Endothelial cell of hepatic sinusoid (primary cell): ENCODE measurements around the gene DHX35.

Experiments used
- in situ Hi-C: cut with HindIII; loops from 2 replicates; pipeline ENCODE4 v1.10.0; 2017; ENCODE audit warnings: low sequenced_read_pairs

The DHX35 gene

DNA sequence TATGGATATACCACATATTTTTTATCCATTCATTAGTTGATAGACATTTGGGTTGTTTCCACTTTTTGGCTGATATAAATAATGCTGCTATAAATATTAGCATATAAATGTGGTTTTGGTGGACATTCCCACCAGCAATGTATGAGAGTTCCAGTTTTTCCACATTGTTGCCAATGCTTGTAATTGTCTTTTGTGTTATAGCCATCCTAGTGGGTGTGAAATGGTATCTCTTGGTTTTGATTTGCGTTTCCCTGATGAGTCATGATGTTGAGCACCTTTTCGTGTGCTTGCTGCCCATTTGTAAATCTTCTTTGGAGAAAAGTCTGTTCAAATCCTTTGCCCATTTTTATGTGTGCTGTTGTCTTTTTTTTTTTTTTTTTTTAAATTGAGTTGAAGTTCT is 54.4 kb downstream of the DHX35 start:
- in situ Hi-C loops, result no loop called here

DNA sequence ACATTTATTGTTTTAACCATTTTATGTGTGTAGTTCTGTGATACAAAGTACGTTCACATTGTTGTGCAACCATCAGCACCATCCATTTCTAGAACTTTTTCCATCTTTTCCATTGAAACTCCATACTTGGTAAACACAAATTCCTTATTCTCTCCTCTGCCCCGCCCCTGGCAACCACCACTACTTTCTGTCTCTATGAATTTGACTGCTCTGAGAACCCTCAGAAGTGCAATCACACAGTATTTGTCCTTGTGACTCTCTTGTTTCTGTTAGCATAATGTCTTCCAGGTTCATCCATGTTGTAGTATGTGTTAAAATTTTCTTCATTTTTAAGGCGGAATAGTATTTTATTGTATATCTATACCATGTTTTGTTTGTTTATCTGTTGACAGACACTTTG is 56.9 kb downstream of the DHX35 start:
- in situ Hi-C loops, result no loop called here

- in situ Hi-C loops, result no loop called here
These were observed 57.7 kb downstream of the DHX35 start for GRCh38 chr20:39019805-39020325.

DNA sequence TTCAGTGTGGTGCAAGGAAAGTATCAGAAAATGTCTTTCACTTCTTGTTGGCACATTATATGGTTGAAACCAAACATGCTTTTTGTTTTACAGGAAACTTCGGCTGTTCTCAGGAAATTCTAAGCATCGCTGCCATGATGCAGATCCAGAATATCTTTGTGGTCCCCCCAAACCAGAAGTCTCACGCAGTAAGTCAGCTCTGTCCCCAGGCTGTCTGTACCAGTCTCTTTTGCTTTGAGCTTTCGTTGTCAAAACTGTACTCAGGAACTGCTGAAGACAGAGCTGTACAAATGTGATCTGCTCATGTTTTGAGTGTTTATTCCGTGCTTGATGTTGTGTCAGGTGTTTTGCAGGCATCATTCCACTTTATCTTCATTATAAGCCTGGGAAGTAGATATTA is 59.6 kb downstream of the DHX35 start:
- in situ Hi-C loops, result no loop called here

DNA sequence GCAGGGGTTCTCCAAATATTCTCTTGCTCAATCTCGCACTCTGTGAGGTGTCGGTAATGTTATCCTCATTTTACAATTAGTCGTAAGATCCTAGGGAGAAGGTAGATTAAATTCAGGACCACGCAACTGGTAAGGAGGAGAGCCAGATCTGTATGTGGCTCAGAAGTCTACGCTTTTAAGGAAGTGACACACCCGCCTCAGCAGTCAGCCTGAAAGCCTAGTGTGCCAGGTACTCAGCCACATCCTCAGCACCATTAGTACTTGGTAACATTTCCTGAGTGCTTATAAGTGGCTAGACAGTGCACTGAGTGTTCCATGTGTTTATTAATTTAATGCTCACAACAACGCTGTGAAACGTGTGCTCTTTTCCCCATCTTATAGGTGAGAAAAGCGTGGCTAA is 63.7 kb downstream of the DHX35 start:
- in situ Hi-C loops, result no loop called here

GRCh38 chr20:39029364-39029763 is 67.2 kb downstream of the DHX35 start:
- in situ Hi-C loops, result no loop called here

DNA sequence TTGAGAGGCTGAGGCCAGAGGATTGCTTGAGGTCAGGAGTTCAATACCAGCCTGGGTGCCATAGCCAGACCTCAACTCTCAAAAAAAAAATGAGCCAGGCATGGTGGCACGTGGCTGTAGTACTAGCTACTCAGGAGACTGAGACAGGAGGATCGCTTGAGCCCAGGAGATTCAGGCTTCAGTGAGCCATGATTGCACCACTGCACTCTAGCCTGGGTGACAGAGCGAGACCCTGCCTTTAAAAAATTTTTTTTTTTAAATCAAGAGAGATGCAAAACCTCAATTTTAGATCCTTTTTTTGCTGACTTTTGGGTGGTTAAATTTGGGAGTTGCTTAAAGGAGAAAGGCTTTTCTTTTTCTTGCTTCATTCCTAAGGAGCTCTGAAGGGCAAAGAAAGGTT is 70.9 kb downstream of the DHX35 start:
- in situ Hi-C loops, result no loop called here

GRCh38 chr20:39036011-39036410 is 73.9 kb downstream of the DHX35 start:
- in situ Hi-C loops, result no loop called here

DNA sequence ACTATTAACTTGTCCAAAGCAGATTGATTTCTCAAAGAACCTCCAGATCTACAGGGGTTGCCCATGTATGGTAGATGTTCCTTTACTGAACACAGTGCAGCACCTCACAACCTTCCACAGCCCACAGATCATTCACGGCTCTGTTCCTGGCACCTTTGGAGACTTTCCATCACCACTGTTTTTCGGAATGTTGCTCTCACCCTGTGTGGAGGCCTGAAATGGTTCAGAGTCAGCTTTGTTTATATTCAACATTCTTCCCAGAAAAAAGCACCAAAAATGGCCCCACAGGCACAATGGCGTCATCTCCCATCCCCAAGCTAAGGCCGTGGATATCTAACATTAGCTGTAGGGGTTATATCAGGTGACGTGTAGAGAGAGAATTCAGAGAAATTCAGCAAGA is 74.7 kb downstream of the DHX35 start:
- in situ Hi-C loops, result no loop called here

GRCh38 chr20:39038047-39038446 is 75.9 kb downstream of the DHX35 start:
- in situ Hi-C loops, result no loop called here

DNA sequence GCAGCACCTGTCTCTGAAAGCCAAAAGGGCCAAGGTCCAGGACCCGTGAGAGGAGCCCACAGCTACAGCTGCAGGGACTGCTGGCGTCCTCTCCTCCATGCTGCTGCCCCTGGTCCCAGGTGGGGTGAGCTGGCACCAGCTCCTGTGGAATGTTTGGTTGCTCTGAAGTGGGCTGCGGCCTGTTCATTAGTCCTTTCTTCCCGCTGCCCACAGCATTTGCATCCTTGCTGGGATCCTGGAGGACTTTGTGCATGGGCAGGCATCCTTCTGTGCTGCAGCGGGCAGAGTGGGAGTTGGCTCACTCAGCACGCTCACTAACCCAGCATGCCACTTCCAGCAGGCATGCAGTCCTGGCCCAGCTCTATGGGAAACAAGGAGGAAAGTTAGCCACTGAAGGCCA is 76.4 kb downstream of the DHX35 start:
- in situ Hi-C loops, result no loop called here

- in situ Hi-C loops, result no loop called here
These were observed 77.1 kb downstream of the DHX35 start for GRCh38 chr20:39039261-39039660.

- in situ Hi-C loops, result loop anchor here (5.0 kb wide), 1 partner anchor 33 kb away; no protein-coding TSS in a partner anchor
These were observed 78.0 kb downstream of the DHX35 start for GRCh38 chr20:39040116-39040515.

GRCh38 chr20:39041067-39041466 is 78.9 kb downstream of the DHX35 start:
- in situ Hi-C loops, result loop anchor here (5.0 kb wide), 1 partner anchor 34 kb away; no protein-coding TSS in a partner anchor

GRCh38 chr20:39042279-39043150 is 80.4 kb downstream of the DHX35 start:
- in situ Hi-C loops, result loop anchor here (5.0 kb wide), 1 partner anchor 35 kb away; no protein-coding TSS in a partner anchor

DNA sequence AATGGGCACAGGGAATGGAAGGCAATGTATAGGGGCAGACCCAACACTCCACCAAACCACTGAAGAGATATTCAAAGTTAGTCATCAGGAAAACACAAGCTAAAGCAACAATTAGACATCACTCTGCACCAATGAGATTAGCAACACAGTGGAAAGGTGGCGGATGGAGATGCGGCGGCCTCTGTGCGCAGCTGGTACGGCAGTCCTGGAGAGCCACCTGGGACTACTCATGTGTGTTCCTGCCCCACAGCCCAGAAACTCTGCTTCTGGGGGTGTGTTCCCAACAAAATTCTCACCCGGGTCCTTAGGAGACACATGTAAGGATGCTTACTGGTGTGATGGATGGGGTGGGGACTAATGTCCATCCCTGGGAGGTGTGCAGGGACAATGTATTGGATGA is 82.4 kb downstream of the DHX35 start:
- in situ Hi-C loops, result loop anchor here (5.0 kb wide), 1 partner anchor 37 kb away; no protein-coding TSS in a partner anchor

DNA sequence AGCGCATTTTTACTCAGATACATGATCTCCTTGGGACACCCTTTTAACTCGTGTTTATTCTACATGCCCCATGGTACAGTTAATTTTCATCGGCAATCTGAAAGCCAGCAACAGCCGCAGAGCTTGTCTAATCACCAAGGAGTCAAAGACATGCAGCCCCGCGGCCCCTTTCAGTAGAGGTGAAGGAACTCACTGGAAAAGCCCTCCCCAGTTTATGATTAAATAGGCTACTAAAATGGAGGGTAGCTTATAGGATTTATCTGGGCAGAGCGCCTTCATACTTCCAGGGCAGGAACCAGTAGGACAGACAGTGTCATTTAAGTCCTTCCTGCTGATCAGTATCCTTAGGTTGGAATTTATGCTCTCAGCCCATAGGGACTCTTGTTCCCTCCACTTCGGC is 83.5 kb downstream of the DHX35 start:
- in situ Hi-C loops, result no loop called here

DNA sequence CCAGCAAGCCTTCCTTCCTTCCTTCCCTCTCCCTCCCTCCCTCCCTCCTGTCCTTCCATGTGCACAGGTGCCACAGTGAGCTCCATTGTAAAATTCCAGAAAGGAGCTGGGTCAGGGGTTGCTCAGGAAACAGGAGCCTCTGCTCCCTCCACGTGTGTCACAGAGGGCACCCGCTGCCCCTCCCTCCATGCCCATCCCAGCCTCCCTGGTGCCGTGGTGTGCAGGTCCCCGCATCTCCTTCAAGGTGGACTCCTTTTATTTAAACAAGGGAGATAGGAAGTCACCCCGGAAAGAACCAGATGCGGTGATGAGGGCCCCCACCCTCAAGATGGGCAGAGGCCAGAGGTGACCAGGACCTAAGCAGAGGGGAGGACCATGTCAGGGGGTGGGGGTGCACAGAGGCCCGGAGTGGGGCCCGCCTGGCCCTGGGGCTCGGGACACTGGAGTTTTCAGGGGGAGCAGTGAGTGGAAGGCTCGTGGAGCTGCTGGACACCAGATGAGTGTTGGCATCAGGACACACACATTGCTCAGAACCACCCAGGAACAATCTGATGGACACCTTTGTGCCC is 85.4 kb downstream of the DHX35 start:
- in situ Hi-C loops, result no loop called here

GRCh38 chr20:39048000-39048696 is 86.0 kb downstream of the DHX35 start:
- in situ Hi-C loops, result no loop called here

DNA sequence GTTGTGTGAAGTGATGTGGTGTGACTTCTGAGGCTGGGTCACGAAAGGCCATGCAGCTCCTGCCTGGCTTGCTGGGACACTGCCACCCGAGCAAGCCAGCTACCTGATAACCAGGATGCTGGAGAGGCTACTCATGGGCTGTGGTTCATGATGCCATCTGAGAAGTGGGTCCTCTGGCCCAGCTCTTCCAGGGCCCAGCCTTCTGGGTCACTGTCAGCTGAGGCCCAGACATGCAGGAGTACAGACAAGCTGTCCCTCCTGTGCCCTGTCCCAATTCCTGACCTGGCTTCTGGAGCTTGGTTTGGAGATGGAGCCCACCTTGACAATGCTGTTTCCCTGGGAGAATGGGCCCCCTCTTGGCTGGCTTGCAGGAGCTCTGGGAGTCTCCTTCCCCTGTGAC is 87.0 kb downstream of the DHX35 start:
- in situ Hi-C loops, result no loop called here
